ENCODE data around the gene SLC35A5.

- TF ChIP-seq CTCF (IDR thresholded peaks at IDR 0.05): no peak
- no peak for TF ChIP-seq POLR2A (IDR thresholded peaks at IDR 0.05)
Measured at GRCh38 chr3:112512320-112512719, 49.5 kb upstream of the SLC35A5 start.

All from uterus (tissue), 2 donors.